ENCODE results near the gene DNAJC13. TPM values are rescaled to one million over a fixed set of nuclear protein-coding genes. Genes with fewer than 3 reads are reported as not detected.

The DNAJC13 gene
- total RNA-seq, 1 experiment from 2014 or later, result 34.6 TPM

- no peak for DNase-seq (ENCODE audit: low spot score)
- in situ Hi-C loops (cut with HindIII; ENCODE audit: low sequenced_read_pairs), result no loop called here
Observed at GRCh38 chr3:132556508-132557159, 139.3 kb downstream of the DNAJC13 start.

- no peak for DNase-seq (ENCODE audit: low spot score)
- in situ Hi-C loops (cut with HindIII; ENCODE audit: low sequenced_read_pairs), result no loop called here
Observed at GRCh38 chr3:132561003-132561402, 143.7 kb downstream of the DNAJC13 start.

DNA sequence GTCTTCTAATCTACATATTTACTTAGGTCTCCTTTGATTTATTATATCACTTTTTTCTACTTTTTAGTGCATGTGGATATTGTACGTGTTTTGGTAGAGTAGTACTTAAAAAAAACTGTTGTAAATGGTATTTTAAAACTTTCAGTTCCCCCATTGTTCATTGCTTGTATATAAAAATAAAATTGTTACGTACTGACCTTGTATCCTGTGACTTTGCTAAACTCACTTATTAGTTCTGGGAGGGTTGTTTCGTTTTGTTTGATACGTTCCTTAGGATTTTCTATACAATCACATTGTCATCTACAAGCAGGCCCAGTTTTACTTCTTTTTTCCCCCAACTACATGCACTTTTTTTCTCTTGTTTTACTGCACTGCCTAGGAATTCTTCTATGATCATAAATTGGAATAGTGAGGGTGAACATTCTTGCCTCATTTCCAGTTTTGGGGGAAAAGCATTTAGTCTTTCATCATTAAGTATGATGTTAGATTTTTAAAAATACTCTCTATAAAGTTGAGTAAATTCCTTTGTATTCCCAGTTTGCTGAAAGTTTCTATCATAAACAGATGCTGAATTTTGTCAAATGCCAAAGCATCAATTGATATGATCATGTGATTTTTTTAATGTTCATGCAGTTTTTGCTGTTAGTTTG is 146.2 kb downstream of the DNAJC13 start:
- in situ Hi-C loops (cut with HindIII; ENCODE audit: low sequenced_read_pairs), result no loop called here
- DNase-seq (ENCODE audit: low spot score), result no peak

GRCh38 chr3:132564070-132564465 is 146.8 kb downstream of the DNAJC13 start:
- DNase-seq (ENCODE audit: low spot score), result no peak
- in situ Hi-C loops (cut with HindIII; ENCODE audit: low sequenced_read_pairs), result no loop called here

DNA sequence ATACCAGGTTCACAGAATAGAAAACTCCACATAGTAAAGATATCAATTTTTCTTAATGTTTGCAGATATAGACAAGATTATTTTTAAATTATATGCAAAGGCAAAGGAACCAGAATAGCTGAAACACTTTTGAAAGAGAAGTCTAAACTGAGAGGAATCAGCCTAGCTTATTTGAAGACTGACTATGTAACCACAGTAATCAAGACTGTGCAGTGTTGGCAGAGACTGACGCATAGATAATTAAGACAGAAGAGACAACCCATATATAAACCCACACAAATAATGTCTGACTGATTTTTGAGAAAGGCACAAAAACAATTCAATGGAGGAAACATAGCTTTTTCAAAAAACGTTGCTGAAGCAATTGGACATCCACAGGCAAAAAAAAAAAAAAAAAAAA is 151.1 kb downstream of the DNAJC13 start:
- no peak for DNase-seq (ENCODE audit: low spot score)
- in situ Hi-C loops (cut with HindIII; ENCODE audit: low sequenced_read_pairs), result no loop called here

DNA sequence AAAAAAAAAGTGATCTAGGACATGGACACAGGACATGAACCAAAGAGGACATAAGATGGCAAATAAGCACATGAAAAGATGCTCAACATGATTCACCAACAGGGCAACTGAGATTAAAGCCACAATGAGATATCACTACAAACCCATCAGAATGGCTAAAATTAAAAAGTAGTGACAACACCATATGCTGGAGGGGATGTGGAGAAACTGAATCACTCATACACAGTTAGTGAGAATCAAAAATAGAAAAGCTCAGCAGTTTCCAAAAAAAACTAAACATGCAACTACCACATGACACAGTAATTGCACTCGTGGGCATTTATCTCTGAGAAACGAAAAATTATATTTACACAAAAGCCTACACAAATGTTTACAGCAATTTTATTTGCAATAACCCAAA is 151.9 kb downstream of the DNAJC13 start:
- in situ Hi-C loops (cut with HindIII; ENCODE audit: low sequenced_read_pairs), result no loop called here
- DNase-seq (ENCODE audit: low spot score), result no peak

DNA sequence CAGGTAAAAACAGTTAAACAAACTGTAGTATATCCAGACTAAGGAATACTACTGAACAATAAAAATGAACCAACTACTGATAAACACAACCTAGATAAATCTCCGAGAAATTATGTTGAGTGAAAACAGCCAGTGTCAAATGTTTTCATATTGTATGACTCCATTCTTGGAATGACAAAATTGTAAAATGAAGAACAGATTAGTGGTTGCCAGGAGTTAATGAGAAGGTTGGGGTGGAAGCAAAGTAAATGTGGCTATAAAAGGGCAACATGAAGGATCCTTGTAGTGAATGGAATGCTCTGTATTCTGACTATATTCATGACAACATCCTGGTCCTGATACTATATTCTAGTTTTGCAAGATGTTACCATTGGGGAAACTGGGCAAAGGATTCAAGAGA is 152.3 kb downstream of the DNAJC13 start:
- in situ Hi-C loops (cut with HindIII; ENCODE audit: low sequenced_read_pairs), result no loop called here
- DNase-seq (ENCODE audit: low spot score), result no peak

DNA sequence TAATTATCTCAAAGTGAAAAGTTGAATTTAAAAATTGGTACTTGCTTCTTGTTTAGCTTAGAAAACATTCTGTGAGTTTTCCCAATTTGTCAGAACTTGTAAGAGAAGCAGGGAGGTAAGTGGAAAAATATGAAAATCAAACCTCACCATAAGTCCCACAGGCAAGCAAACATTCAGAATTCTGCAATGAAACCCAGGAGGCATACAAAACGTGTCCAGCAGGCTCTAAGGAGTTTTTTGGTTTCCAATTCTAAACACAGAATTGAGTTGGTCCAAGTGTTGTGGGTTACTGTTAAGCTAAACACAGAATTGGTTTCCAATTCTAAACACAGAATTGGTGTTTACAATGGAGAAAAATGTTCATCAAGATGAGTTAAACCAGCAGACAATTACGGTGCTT is 152.7 kb downstream of the DNAJC13 start:
- DNase-seq (ENCODE audit: low spot score), result no peak
- in situ Hi-C loops (cut with HindIII; ENCODE audit: low sequenced_read_pairs), result no loop called here

- no peak for DNase-seq (ENCODE audit: low spot score)
- in situ Hi-C loops (cut with HindIII; ENCODE audit: low sequenced_read_pairs), result no loop called here
Observed at GRCh38 chr3:132573797-132574211, 156.5 kb downstream of the DNAJC13 start.

GRCh38 chr3:132587401-132587800 is 170.1 kb downstream of the DNAJC13 start:
- in situ Hi-C loops (cut with HindIII; ENCODE audit: low sequenced_read_pairs), result no loop called here
- no peak for DNase-seq (ENCODE audit: low spot score)

Other genes starting within 250 kb of the DNAJC13 start
- gene ACP3, start 100.1 kb upstream of the DNAJC13 start, total RNA-seq (2014; rRNA removed; shearing (Covaris generic)), result not detected in 2 replicates
- gene ACKR4, start 179.8 kb downstream of the DNAJC13 start, total RNA-seq (2014; rRNA removed; shearing (Covaris generic)), result not detected in 2 replicates
- gene ACAD11, start 242.3 kb downstream of the DNAJC13 start, total RNA-seq (2014; rRNA removed; shearing (Covaris generic)), result 16.8 and 40.4 TPM in 2 replicates
- gene UBA5, start 242.8 kb downstream of the DNAJC13 start, total RNA-seq (2014; rRNA removed; shearing (Covaris generic)), result 22.1 and 27.7 TPM in 2 replicates

Measured in G401 (cell line).